Germinal center (tissue), 1 donor: ENCODE measurements around the gene SRSF4.

Source experiments
- DNase-seq: peaks from one replicate; pipeline ENCODE4 v3.0.0; 2012; ENCODE audit warnings: mixed read lengths, low spot score

SRSF4 gene

DNA sequence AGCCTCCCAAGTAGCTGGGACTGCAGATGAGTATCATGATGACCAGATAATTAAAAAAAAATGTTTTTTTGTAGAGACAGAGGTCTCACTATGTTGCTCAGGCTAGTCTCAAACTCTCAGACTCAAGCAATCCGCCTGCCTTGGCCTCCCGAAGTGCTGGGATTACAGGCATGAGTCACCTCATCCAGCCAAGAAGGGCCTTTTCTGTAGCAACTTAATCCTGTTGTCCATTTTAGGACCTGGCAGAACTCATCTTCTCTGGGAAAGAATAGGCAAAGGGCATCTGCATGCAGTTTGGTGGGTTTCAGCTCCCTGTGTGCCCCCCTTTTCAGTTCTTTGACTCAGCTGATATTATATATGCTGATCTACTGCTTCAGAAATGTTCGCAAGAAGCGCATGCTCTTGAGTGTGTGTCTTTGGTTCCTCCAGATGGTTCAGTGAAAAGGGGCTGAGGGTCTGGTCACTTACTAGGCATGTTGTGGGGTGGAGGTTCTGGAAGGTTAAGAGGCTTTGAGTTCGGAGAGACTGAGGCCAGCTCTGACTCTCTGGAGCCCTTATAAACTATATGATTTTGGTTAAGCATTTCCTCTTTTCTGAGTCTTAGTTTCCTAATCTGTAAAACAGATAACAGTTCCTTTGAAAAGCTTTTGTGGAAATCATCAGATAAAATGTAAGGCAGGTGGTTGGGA lies 19.4 kb upstream of the SRSF4 start:
- no peak for DNase-seq

DNA sequence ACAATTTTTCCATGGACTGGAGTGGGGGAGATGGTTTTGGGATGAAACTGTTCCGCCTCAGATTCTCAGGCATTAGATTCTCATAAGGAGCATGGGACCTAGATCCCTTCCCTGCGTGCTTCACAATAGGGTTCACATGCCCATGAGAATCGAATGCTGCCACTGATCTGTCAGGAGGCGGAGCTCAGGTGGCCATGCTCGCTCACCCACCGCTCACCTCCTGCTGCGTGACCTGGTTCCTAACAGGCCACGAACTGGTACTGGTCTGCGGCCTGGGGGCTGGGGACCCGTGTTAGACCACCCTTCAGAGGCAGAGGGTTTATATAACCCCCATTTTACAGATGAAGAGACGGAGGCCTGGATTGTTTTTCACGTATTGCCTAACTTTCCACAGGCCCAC lies 16.3 kb upstream of the SRSF4 start:
- DNase-seq, result no peak

DNA sequence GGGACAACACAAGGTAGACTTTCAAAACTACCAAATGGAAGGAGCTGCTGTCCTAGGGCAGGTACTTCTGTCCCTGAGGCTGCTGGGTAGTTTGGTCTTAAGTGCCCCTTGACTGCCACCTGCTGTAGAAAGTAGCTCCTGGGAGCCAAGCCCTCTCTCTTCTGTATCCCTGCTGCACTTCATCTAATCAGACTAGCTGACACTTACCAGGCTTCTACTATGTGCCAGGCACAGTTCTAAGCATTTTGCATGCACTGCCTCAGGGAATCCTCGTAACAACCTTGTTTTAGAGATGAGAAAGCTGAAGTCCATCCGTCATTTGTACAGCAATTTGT lies 15.9 kb upstream of the SRSF4 start:
- peak; percentile 58 for DNase-seq

DNA sequence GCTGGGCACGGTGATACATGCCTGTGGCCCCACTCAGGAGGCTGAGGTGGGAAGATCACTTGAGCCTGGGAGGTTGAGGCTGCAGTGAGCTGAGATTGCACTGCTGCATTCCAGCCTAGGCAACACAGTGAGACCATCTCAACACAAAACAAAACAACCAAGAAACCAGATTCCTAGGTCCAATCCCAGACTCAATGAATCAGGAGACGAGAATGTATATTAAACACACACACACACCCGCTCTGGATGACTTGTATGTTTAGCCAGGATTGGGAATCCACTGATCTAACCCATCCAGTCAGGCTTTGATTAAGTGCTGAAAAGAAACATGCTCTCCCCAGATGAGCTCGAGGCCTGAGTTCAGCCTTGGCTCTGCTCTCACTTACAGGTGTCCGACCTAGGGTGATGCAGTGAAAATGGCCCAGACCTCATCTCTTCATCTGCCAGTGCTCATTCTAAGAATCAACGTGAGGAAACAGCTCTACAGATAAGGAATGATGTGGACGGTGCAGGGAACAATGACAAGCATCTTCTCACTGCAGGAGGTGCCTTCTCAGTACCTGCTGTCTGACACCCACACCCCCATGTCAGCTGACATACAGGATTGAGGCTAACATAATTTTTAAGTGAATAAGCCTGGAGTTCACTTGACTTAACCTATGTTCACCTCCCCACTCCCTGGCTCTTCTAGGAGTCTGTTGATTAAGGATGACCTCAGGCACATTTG lies 15.3 kb upstream of the SRSF4 start:
- DNase-seq, result no peak

DNA sequence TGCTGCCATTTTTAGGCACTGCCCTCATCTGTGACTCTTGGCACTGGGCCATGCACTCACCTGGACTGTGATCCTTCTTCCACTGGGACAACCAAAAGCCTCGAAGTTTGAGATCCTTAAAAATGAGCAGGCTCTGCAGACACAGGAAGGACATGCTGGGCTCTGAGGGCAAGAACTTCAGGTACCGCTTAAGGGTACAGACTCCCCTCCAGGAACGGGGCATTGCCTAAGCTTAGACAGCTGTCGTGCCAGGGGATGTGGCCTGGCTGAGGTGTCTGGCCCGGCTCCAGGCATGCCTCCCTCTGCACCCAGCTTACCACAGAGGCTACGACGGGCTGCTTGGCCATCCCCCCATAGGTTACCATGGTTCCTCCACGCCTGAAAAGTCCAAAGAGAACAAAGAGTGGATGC lies 14.2 kb upstream of the SRSF4 start:
- no peak for DNase-seq

DNA sequence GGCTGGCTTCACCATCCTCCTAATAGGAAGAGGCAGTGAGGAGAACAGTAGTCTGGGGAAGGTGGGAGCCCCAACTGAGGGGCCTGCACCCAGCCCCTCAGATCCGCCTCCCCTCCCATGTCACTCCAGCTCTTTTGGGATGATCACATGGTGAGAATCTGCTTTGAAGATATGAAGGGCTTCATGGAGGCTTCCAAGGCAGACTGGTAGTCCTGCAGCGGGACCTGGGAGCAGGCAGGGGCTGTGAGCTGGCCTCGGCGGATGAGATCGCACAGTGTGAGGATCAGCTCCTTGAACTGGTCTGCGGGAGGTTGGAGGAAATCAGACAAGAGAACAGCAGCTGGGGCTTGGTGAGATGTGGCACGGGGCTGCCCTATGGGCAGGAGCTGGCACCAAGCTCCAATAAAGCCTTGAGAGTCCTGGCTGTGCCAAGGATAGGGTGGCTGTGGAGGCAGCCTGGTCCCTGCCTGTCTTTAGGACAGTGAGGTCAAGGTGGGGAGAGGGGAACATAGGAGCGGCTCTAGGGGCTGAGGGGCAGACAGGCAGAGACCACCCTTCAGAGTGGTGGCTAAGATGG lies 12.3 kb upstream of the SRSF4 start:
- no peak for DNase-seq

DNA sequence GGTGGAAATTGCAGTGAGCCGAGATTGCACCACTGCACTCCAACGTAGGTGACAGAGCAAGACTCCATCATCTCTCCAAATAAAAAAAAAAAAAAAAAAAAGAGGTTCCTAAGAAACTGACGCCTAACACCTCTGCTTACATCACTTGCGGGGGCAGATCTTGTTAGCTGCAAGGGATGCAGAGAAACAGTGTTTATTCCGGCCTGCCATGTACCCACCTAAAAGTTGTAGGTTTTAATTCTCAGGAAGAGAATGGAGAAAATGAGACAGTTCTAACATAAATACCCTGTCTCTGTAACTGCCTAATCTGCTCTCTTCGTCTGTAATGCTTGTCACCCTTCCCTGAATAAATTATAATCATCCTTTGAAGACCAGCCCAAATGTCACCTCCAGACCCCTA lies 9.0 kb upstream of the SRSF4 start:
- DNase-seq, result no peak

DNA sequence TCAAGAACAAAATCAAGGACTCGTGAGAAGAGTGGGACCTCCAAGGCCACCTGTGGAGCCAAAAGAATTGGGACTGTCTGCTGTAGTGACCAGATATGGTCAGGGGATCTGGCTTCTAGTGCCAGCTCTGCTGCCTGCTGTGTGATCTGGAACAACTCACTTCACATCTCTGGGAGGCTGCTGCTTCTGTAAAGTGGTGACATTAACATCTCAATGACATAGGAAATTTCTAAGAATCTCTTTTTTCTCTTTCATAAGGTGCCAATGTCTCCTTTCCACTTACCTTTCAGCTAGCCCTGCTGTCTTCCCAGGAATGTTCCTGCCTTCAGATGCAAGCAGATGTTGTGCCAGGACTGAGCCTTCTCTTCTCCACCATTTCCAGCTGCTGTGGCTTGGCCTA lies 5.0 kb upstream of the SRSF4 start:
- no peak for DNase-seq

DNA sequence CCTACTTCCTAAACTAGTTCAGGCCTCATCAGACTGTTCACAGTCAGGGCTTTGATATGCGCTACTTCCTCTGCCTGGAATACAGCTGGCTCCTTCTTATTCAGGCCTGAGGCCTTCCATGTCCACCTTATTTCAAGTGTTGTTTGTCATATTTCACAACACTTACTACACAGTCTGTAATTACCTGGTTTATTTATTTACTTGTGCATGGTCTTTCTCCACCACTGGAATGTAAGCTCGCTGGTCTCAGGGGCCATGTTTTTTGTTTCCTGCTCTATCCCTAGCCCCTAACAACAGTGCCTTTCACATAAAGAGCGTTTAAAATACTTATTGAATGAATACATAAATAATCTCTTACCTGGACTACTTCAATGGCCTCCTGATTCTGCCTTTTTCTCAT lies 4.6 kb upstream of the SRSF4 start:
- DNase-seq, result no peak

DNA sequence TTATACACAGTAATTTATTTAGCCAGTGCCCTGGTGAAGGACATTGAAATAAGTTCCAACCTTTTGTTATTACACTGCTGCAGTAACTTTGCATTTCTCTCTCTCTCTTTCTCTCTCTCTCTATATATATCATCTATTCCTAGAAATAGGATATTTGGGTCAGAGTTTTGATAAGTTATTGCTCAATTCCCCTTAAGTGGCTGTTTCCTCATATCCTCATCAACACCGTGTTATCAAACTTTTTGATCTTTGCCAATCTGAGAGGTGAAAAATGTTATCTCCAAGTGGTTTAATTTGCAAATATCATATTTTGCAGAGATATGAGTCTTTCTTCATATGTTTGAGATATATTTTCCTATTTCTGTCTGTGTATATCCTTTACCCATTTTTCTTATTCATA lies 1.6 kb upstream of the SRSF4 start:
- DNase-seq, result no peak

DNA sequence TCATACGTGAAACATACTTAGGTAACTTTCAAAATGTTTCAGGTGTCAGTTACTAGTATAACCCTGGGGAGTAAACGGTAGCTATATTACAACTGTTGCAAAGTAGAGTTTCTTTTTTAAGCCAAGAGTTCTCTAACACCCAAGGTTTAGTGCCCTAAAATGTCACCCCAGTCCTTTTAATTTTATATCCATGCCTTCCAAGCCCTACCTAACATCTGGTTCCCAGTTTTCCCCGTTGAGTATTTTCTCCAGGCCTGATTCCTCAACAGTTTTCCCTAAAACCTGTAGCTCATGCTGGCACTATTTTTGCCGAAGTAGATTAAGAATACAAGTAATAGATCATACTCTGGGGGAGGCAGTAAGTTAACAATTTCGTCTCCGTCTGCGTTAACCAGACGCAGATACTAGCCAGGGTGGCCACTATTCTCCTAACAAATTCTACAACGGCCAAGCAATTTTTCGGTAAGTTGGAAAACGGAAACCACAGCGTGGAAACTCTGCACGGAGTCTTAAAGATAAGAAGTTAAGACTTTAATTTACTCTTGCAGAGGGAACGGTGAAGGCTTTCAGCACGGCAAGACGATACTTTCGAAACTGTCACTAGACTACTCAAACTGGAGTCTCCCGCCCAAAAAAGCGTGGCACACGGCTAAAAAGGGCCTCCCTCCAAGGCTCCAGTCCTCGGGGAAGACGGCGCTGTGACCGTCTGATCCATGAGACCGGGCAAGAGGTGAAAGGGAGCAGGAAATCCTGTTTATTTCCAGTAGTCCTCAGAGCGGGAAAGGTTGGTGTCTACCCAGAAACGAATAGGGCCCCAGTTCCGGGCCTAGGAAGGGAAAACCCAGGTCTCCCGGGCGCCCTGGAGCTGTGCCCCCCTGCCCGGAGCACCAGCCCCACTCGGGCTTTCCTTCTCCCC lies 945 bp downstream of the SRSF4 start:
- no peak for DNase-seq

DNA sequence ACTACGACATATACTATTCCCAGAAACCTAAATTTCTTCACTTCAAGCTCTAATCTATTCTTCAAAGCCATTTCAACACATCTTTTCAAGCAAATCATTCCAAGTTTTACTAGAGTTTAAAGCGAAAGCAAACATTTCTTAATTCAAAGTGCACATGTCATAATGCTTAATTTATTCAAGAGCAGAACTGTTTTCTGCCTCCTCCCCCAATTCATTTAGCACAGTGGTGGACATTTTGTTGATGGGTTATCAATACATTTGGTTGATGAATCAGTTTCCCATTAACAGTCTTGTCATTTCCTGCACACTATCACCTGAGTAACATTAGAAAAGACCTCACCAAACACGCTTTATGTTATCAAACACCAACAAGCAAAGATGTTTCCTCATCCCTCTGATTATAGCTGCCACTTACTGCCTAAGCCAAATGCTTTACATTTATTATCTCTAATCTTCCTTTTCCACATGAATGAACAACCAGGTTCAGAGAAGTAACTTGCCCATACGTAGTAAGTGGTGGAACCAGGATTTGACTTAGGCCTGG lies 2.0 kb downstream of the SRSF4 start:
- no peak for DNase-seq

DNA sequence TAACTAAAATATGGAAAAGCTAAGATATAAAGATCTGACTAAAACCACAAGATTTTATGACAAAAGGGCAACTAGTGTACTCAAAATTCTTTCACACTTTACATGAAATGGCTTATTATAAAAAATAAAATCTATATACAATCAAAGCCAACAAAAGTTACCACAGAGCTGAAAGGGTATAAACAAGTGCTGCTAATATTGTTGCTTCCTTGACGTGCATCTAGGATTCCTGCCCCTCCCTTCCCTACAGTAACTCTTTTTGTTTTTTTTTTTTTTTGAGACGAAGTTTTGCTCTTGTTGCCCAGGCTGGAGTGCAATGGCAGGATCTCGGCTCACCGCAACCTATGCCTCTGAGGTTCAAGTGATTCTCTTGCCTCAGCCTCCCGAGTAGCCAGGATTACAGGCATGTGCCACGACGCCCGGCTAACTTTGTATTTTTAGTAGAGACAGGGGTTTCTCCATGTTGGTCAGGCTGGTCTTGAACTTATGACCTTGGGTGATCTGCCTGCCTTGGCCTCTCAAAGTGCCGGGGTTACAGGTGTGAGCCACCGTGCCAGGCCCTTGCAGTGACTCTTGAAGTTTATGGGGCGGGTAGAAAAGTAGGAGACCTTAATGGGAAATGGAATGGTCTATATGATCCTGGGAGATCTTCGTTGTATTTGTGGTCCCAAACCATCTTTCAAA lies 4.5 kb downstream of the SRSF4 start:
- no peak for DNase-seq

DNA sequence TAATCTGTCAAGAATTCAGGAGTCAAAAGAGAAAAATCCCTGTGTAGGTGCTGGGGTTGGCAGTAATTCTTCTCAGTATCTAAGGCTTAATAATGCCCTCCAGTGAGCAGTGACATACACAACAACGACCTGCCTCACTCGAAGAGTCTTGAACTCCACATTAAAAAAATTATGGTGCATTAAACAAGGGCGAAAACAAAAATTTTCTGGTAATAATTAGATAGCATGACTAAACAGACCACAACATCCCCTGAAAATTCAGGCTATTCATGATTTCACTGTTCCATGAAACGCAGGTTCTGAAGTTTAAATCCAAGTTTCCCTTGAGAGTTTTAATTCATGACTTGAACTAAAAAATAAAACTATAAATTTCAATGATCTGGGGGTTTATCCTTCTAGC lies 5.1 kb downstream of the SRSF4 start:
- no peak for DNase-seq

DNA sequence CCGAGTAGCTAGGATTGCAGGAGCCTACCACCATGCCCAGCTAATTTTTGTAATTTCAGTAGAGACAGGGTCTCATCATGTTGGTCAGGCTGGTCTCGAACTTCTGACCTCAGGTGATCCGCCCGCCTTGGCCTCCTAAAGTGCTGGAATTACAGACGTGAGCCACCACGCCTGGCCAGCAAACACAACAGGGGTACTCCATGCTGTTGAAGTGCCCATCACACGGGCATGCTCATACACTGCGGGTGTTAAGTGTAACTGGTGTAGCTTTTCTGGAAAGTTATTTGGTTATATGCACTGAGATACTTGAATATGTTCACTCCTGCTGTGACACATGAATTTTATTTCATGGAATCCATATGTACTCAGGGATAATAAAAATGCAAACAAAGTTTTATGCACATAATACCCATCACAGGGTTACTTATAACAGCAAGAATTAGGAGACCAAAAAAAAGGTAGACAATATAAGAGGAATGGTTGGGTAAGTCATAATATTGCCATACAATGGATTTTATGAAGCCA lies 9.2 kb downstream of the SRSF4 start:
- DNase-seq, result no peak

DNA sequence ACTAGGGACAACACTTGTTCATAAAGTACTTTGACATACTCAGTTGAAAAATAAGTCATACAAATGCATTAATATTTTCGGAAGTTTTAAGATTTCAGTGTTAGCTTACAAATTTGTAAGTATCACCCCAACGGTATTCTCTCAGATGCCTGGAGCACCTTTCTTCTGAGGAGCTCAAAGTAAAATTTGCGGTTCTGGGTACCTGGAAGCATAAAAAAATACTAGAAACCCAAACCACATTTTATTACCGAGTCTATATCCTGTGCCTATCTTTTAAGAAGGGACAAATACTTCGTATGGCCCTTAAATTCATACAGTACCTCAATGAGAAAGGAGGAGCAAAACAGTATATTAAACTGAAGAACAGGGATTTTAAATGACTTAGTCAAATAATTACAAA lies 10.2 kb downstream of the SRSF4 start:
- DNase-seq, result no peak

DNA sequence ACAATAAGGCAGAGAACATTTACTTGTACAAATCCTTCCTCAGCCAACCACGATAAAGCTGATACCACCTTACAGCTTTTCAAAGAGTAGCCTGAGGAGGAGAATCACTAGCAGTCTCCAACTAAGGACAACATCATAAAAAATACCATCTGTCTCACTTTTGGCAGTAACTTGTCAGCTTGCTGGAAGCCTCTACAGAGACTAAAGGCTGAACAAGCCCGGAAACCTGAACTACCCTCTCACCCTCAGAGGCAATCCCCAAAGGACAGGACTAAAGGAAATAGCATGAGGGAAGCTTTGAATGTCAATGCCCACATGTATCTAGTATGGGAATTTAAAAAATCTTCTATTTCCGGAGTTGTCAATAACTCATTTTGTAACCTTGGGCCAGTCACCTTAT lies 10.6 kb downstream of the SRSF4 start:
- no peak for DNase-seq

DNA sequence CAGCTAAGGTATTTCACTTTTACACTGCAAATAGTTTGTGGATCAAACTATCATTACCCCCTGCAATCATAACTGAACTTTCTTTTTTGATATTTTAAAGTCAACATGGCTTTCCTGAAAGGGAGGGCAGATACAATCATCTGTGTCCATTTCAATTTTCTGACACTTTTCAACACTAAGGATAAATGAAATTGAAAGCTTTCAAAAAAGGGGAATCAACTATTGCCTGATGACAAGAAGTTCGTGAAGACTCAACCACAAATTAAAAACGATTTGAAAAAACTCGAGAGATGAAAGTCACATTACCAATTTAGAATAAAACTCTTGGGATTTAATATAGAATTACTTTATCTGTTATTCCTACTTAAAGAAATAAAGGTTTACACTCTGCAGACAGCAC lies 11.7 kb downstream of the SRSF4 start:
- no peak for DNase-seq

DNA sequence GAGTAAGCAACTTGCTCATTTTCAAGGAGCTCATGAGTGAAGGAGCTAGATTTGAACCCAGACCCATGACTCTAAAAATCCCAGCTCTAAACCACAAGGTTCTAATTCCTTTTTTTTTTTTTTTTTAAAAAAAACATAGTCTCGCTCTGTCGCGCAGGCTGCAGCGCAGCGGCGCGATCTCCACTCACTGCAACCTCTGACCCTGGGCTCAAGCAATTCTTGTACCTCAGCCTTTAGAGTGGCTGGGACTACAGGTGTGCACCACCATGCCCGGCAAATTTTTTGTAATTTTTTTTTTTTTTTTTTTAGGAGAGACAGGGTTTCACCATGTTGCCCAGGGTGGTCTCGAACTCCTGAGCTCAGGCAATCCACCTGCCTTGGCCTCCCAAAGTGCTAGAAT lies 13.8 kb downstream of the SRSF4 start:
- no peak for DNase-seq

DNA sequence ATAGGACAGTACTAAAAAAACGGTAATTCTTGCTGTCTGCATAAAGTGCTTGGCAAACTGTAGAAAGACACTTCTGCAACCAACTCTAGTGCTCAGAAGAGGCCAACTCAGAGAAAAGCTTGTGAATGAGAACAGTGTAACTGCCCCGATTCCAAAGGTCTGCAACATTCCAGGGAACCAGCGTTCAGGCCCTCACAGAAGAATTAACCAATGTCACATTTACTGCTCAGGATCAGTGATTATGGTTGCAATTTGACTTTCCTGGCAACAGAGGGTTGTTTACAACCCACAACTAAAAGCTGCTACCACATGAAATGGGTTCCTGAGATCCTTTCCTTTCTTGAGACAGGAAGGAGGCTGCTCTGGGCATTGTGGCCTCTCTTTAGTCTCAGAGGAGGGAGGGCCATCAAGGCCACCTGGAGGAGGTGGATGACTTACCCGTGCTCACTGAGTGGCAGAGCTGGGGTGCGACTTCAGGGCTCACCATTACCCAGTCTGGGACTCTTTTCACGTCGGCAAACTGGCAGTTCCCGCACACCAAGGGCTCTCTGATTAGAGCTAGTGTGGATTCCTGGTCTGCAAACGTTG lies 15.3 kb downstream of the SRSF4 start:
- no peak for DNase-seq

DNA sequence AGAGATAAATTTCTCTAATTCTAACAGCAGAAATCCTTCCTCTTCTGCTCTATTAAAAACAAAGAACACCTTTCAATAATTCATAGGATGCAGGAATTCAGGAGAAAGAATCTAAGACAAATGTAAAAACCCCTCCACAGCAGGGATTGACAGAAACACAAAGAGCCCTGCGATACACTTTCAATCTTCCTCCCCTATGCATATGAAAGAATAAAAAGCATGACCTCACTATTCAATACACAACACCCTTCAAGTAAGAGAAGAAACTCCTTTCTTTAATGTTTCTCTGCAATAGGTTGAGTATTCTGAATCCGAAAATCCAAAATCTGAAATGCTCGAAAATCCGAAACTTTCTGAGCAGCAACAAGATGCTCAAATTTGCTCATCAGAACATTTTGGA lies 17.1 kb downstream of the SRSF4 start:
- no peak for DNase-seq
